ENCODE data around the gene STAT2. TPM values are rescaled to one million over a fixed set of nuclear protein-coding genes. Genes with fewer than 3 reads are reported as not detected.

Gene STAT2
- total RNA-seq (2022; extraction: Qiagen RNA extraction), result 10.4 to 14.3 TPM (median 12.1 TPM) in 5 replicates

DNA sequence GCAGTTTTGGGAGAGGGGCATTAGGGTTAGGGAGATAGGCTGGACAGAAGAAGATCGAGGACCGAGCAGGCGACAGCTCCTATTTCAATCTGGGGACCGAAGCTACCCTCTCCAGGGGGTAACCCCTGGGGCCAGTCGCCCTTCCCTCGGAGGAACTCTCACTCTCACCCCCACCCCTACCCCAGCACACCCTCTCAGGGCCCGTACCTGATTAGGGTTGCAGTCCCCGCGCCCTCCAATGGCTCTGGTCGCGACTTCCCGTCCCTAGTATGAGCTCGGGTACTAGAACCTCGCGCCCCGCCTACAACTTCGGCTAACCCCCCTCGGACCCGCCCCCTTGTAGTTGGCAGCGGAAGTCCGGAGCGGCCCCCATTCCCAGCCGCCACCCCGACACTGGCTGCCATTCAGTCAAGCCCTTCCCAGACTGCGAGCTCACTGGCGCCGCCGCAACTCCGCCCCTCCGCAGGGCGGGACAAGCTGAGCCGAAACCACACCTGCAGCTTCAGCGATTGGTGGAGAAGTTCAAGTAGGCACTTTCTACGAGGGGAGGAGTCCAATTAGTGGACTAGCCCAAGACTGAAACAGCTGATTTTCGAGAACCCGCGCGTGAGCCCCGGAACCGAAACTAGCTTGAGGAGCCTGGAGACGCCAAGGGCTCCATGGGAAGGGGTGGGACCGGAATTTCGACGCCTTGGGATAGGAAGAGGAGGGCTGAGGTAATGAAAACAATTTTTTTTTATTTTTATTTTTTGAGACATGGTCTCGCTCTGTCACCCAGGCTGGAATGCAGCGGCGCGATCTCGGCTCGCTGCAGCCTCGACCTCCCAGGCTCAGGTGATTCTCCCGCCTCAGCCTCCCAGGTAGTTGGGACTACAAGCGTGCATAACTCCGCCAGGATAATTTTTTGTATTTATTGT lies at the start of gene STAT2:
Gene STAT2 (minus strand): TSS at position 257 of the 917 bp plus-strand sequence. CDS start 3,536 bp downstream, outside the sequence.

GRCh38 chr12:56362130-56363059 lies 2.5 kb upstream of the STAT2 start, which contains the start of gene APOF:
Gene APOF, minus strand, starts transcription at chr12:56362857. Its CDS starts 112 bp downstream, at chr12:56362745.

GRCh38 chr12:56338308-56339157 lies 21.4 kb downstream of the STAT2 start, which contains the start of gene IL23A:
Gene IL23A, plus strand, starts transcription at chr12:56338884. Its CDS starts 161 bp downstream, at chr12:56339045.

GRCh38 chr12:56333679-56334489 lies 26.0 kb downstream of the STAT2 start, which contains the start of gene PAN2:
Gene PAN2, minus strand, starts transcription at chr12:56334000. Its CDS starts 906 bp downstream, at chr12:56333094.

GRCh38 chr12:56315622-56316473 lies 44.1 kb downstream of the STAT2 start, which contains the start of gene CNPY2:
Gene CNPY2, minus strand, starts transcription at chr12:56315988. Its CDS starts 771 bp downstream, at chr12:56315217.

GRCh38 chr12:56299853-56300643 lies 59.9 kb downstream of the STAT2 start, which contains the start of gene CS:
Gene CS, minus strand, starts transcription at chr12:56300330. Its CDS starts 129 bp downstream, at chr12:56300201.

Other genes with a start within 250 kb of the STAT2 start
- 4,103 to 6,224 TPM (median 5,662 TPM) in 5 replicates for gene RPL41, start 243.5 kb downstream of the STAT2 start, total RNA-seq (2022; extraction: Qiagen RNA extraction)
- 2.9 to 3.6 TPM (median 3.1 TPM) in 5 replicates for gene ZC3H10, start 241.8 kb downstream of the STAT2 start, total RNA-seq (2022; extraction: Qiagen RNA extraction)
- gene ESYT1, start 231.8 kb downstream of the STAT2 start, total RNA-seq (2022; extraction: Qiagen RNA extraction), result 63.6 to 69.7 TPM (median 65.9 TPM) in 5 replicates
- gene MYL6B, start 207.5 kb downstream of the STAT2 start, total RNA-seq (2022; extraction: Qiagen RNA extraction), result 66.8 to 83.8 TPM (median 78.9 TPM) in 5 replicates
- gene MYL6, start 201.7 kb downstream of the STAT2 start, total RNA-seq (2022; extraction: Qiagen RNA extraction), result 2,179 to 2,596 TPM (median 2,229 TPM) in 5 replicates
- gene SMARCC2, start 170.6 kb downstream of the STAT2 start, total RNA-seq (2022; extraction: Qiagen RNA extraction), result 28.4 to 36.2 TPM (median 33.1 TPM) in 5 replicates
- 22.2 to 30.8 TPM (median 25.8 TPM) in 5 replicates for gene RNF41, start 138.2 kb downstream of the STAT2 start, total RNA-seq (2022; extraction: Qiagen RNA extraction)
- 55.6 to 63.2 TPM (median 62.6 TPM) in 5 replicates for gene NABP2, start 135.8 kb downstream of the STAT2 start, total RNA-seq (2022; extraction: Qiagen RNA extraction)
- not detected in 5 replicates for gene SLC39A5, start 130.1 kb downstream of the STAT2 start, total RNA-seq (2022; extraction: Qiagen RNA extraction)
- 37.4 to 45.4 TPM (median 44.6 TPM) in 5 replicates for gene ANKRD52, start 101.7 kb downstream of the STAT2 start, total RNA-seq (2022; extraction: Qiagen RNA extraction)
- 14.2 to 16.2 TPM (median 15.9 TPM) in 5 replicates for gene COQ10A, start 93.2 kb downstream of the STAT2 start, total RNA-seq (2022; extraction: Qiagen RNA extraction)
- gene CS, start 59.8 kb downstream of the STAT2 start, total RNA-seq (2022; extraction: Qiagen RNA extraction), result 150 to 202 TPM (median 152 TPM) in 5 replicates
- gene CNPY2, start 44.1 kb downstream of the STAT2 start, total RNA-seq (2022; extraction: Qiagen RNA extraction), result 91.7 to 148 TPM (median 140 TPM) in 5 replicates
- gene PAN2, start 26.1 kb downstream of the STAT2 start, total RNA-seq (2022; extraction: Qiagen RNA extraction), result 13.6 to 17.4 TPM (median 14.0 TPM) in 5 replicates
- gene IL23A, start 21.2 kb downstream of the STAT2 start, total RNA-seq (2022; extraction: Qiagen RNA extraction), result 0.43 to 0.69 TPM (median 0.53 TPM) in 5 replicates
- not detected in 5 replicates for gene APOF, start 2.8 kb upstream of the STAT2 start, total RNA-seq (2022; extraction: Qiagen RNA extraction)
- 33.4 to 38.2 TPM (median 36.3 TPM) in 5 replicates for gene TIMELESS, start 89.3 kb upstream of the STAT2 start, total RNA-seq (2022; extraction: Qiagen RNA extraction)
- 0.10 to 0.22 TPM (median 0.20 TPM) in 3 of 5 replicates, not detected in the others for gene MIP, start 94.5 kb upstream of the STAT2 start, total RNA-seq (2022; extraction: Qiagen RNA extraction)
- gene SPRYD4, start 108.5 kb upstream of the STAT2 start, total RNA-seq (2022; extraction: Qiagen RNA extraction), result 1.7 to 2.1 TPM (median 1.9 TPM) in 5 replicates
- gene GLS2, start 128.1 kb upstream of the STAT2 start, total RNA-seq (2022; extraction: Qiagen RNA extraction), result 0.13 to 0.31 TPM (median 0.21 TPM) in 5 replicates
- gene RBMS2, start 161.7 kb upstream of the STAT2 start, total RNA-seq (2022; extraction: Qiagen RNA extraction), result 9.1 to 12.2 TPM (median 11.0 TPM) in 5 replicates